A549 (cell line): Measurements from ENCODE around the gene MYLK.

Source experiments
- BHLHE40 ChIP-seq: IDR thresholded peaks from 2 replicates; pipeline ENCODE4 v1.6.1; 2012; ENCODE audit warnings: low read depth, low read length, inconsistent platforms
- CHD2 ChIP-seq: fragments of 150-350 bp; IDR thresholded peaks from 2 replicates; pipeline ENCODE4 v1.6.1; 2014; ENCODE audit warnings: low read length; ENCODE audit not compliant: partially characterized antibody
- CTCF ChIP-seq: fragments of >200 bp; sonication (Bioruptor Twin); formaldehyde crosslinking; IDR thresholded peaks from 3 replicates; pipeline ENCODE4 v1.5.1; 2016
- GATA3 ChIP-seq: IDR thresholded peaks from 2 replicates; pipeline ENCODE4 v1.6.1; 2012; ENCODE audit warnings: borderline replicate concordance
- KDM5A ChIP-seq: fragments of 200-600 bp; sonication (generic); IDR thresholded peaks from 2 replicates; pipeline ENCODE4 v1.6.1; 2016; ENCODE audit warnings: antibody characterized with exemption, mild to moderate bottlenecking
- MAFK ChIP-seq: fragments of 450-650 bp; IDR thresholded peaks from 2 replicates; pipeline ENCODE4 v1.6.1; 2014; ENCODE audit not compliant: partially characterized antibody
- MAX ChIP-seq: IDR thresholded peaks from 2 replicates; pipeline ENCODE4 v1.6.1; 2012
- MAZ ChIP-seq: fragments of 150-350 bp; IDR thresholded peaks from 2 replicates; pipeline ENCODE4 v1.6.1; 2014; ENCODE audit warnings: antibody characterized with exemption, low read depth, low read length, borderline replicate concordance
- NFE2L2 ChIP-seq: fragments of 150-350 bp; conservative IDR thresholded peaks from 2 replicates; pipeline ENCODE4 v1.6.1; 2014; ENCODE audit warnings: low read length
- POLR2AphosphoS2 ChIP-seq: conservative IDR thresholded peaks from 2 replicates; pipeline ENCODE4 v1.6.1; 2012; ENCODE audit warnings: low read length, improper control_type of control experiment, inconsistent platforms
- RAD21 ChIP-seq, 2 experiments: fragments of >200 bp in 1 of 2; sonication (Bioruptor Twin) in 1 of 2; formaldehyde crosslinking in 1 of 2; IDR thresholded peaks in 1 of 2; conservative IDR thresholded peaks in 1 of 2; 2 replicates in 1 of 2; 3 replicates in 1 of 2; pipeline ENCODE4 v1.6.1; 2012 to 2018; ENCODE audit warnings: inconsistent platforms in 1 of 2
- REST ChIP-seq: fragments of 200-600 bp; sonication (generic); IDR thresholded peaks from 2 replicates; pipeline ENCODE4 v1.6.1; 2016; ENCODE audit warnings: antibody characterized with exemption, mild to moderate bottlenecking, moderate library complexity
- SMC3 ChIP-seq: fragments of >200 bp; sonication (Bioruptor Twin); formaldehyde crosslinking; IDR thresholded peaks from 3 replicates; pipeline ENCODE4 v1.6.1; 2018; ENCODE audit warnings: inconsistent platforms
- ZFP36 ChIP-seq: fragments of 450-650 bp; IDR thresholded peaks from 2 replicates; pipeline ENCODE4 v1.6.1; 2014; ENCODE audit warnings: borderline replicate concordance; ENCODE audit not compliant: partially characterized antibody

- TF ChIP-seq CTCF = no peak
- TF ChIP-seq MAX = no peak
- no peak for TF ChIP-seq POLR2AphosphoS2
- TF ChIP-seq REST = no peak
- no peak for TF ChIP-seq CHD2
- no peak for TF ChIP-seq KDM5A
- TF ChIP-seq GATA3 = no peak
- TF ChIP-seq SMC3 = no peak
- no peak for TF ChIP-seq NFE2L2
- TF ChIP-seq ZFP36 = no peak
- no peak for TF ChIP-seq MAFK
- TF ChIP-seq MAZ = no peak
- no peak for TF ChIP-seq RAD21 (conservative IDR thresholded peaks at IDR 0.05 in 1 of 2, IDR thresholded peaks at IDR 0.05 in 1 of 2)
- no peak for TF ChIP-seq BHLHE40
These were observed 162.1 kb downstream of the MYLK start for GRCh38 chr3:123722021-123722420.
